ENCODE data around the gene SMC4.

GRCh38 chr3:160473978-160474377 is 74.5 kb downstream of the SMC4 start:
- no peak for TF ChIP-seq E2F6 (IDR thresholded peaks at IDR 0.05; ENCODE audit: borderline replicate concordance, low read depth)
- TF ChIP-seq ZFP36 (IDR thresholded peaks at IDR 0.05; ENCODE audit: borderline replicate concordance, partially characterized antibody) = no peak
